HepG2 (cell line): ENCODE data around the gene GRAP. TPM values are rescaled to one million over a fixed set of nuclear protein-coding genes. Genes with fewer than 3 reads are reported as not detected.
"Not testable (repeated sequence)": the region's sequence is repeated elsewhere in the genome, so short reads cannot be mapped to it uniquely, and the experiment has no call there.

ENCODE experiments used
- ATAC-seq: fragments of 200-7000 bp; cut with Tn5 transposase; 3 replicates; pipeline ENCODE4 v1.9.1; 2020; ENCODE audit warnings: mild to moderate bottlenecking, moderate library complexity
- Bru-seq: library from RNA; stranded (reverse); fragments of 400-500 nt; gene quantifications from one replicate; lab custom pipeline; 2021; lab: Mats Ljungman, UMichigan
- BruChase-seq, 2 experiments: library from RNA; stranded (reverse); fragments of 400-500 nt; gene quantifications; one replicate each; lab custom pipeline; 2021; lab: Mats Ljungman, UMichigan
- BruUV-seq: library from RNA; stranded (reverse); fragments of 400-500 nt; replicated peaks from 2 replicates; lab custom pipeline; 2021; lab: Mats Ljungman, UMichigan
- CTCF ChIA-PET: fragments of 300-600 bp; formaldehyde crosslinking; extraction: SDS; loops from one replicate; lab custom pipeline; 2021; ENCODE audit warnings: low total read pairs, inconsistent platforms, low intra/inter-chr PET ratio; lab: Yijun Ruan, JAX
- POLR2A ChIA-PET: fragments of 350-600 bp; sonication (Branson Sonifier 250); formaldehyde crosslinking; loops from one replicate; lab custom pipeline; 2020; ENCODE audit warnings: antibody characterized with exemption, inconsistent platforms; lab: Yijun Ruan, JAX
- DNase-seq: peaks from one replicate; pipeline ENCODE4 v3.0.0-alpha.2; 2015; ENCODE audit warnings: low spot score
- FAIRE-seq: peaks from 3 replicates; lab custom pipeline; 2011; peaks lifted over from hg19 to GRCh38; lab: Jason Lieb, UNC
- H2AFZ ChIP-seq: one replicate; pipeline ENCODE4 v1.6.1; 2011; ENCODE audit warnings: low read length, inconsistent platforms
- H3K27ac ChIP-seq: fragments of 300-600 bp; 3 replicates; pipeline ENCODE4 v1.8.0; 2011; ENCODE audit warnings: mixed run types, mild to moderate bottlenecking, mixed read lengths, low read length, inconsistent platforms; ENCODE audit not compliant: insufficient read depth; ENCODE audit errors: extremely low read length
- H3K27me3 ChIP-seq, 2 experiments: fragments of 200-600 bp in 1 of 2; 2 replicates in 1 of 2; 3 replicates in 1 of 2; pipeline versions ENCODE4 v1.6.0 to v1.8.0; 2011; ENCODE audit warnings: low read length in 2 of 2, mild to moderate bottlenecking in 2 of 2, moderate library complexity in 2 of 2, inconsistent platforms in 1 of 2; ENCODE audit not compliant: insufficient read depth in 2 of 2, control insufficient read depth in 1 of 2
- H3K36me3 ChIP-seq, 2 experiments: fragments of 200-600 bp in 1 of 2; replicated peaks in 1 of 2; 2 replicates in 1 of 2; 3 replicates in 1 of 2; pipeline versions ENCODE4 v1.5.1 to v1.8.0; 2011; ENCODE audit warnings: low read length in 2 of 2, inconsistent platforms in 1 of 2; ENCODE audit not compliant: insufficient read depth in 2 of 2, control insufficient read depth in 1 of 2
- H3K4me1 ChIP-seq: 2 replicates; pipeline ENCODE4 v1.5.1; 2012; ENCODE audit warnings: low read length, inconsistent platforms; ENCODE audit not compliant: insufficient read depth
- H3K4me2 ChIP-seq: 2 replicates; pipeline ENCODE4 v1.6.0; 2011; ENCODE audit warnings: low read depth, low read length, inconsistent platforms
- H3K4me3 ChIP-seq, 3 experiments: fragments of 200-600 bp in 1 of 3; sonication (generic), shearing (Covaris generic) in 1 of 3; replicated peaks in 1 of 3; 2 replicates each; pipeline ENCODE4 v1.5.1; 2011 to 2016; ENCODE audit warnings: low read length in 3 of 3, inconsistent platforms in 2 of 3, low read depth in 2 of 3, mild to moderate bottlenecking in 2 of 3, control low read depth in 1 of 3, mixed read lengths in 1 of 3; ENCODE audit not compliant: insufficient read depth in 1 of 3
- H3K79me2 ChIP-seq: one replicate; pipeline ENCODE4 v1.6.1; 2011; ENCODE audit warnings: low read length, inconsistent platforms; ENCODE audit not compliant: insufficient read depth
- H3K9ac ChIP-seq: 2 replicates; pipeline ENCODE4 v1.6.0; 2011; ENCODE audit warnings: mild to moderate bottlenecking, low read depth, low read length, inconsistent platforms; ENCODE audit not compliant: insufficient read depth
- H3K9me3 ChIP-seq: 2 replicates; pipeline ENCODE4 v1.5.1; 2012; ENCODE audit warnings: mild to moderate bottlenecking, low read length
- H4K20me1 ChIP-seq: 2 replicates; pipeline ENCODE4 v1.6.0; 2011; ENCODE audit warnings: inconsistent platforms, mild to moderate bottlenecking, low read length, moderate library complexity; ENCODE audit not compliant: insufficient read depth
- WGBS: methylation state at CpG from one replicate; pipeline ENCODE4 v1.1.6; 2017; ENCODE audit warnings: low lambda C conversion rate; 5-methylcytosine and 5-hydroxymethylcytosine counted together
- in situ Hi-C: cut with HindIII; loops from 2 replicates; pipeline ENCODE4 v1.10.0; 2017; ENCODE audit warnings: low pct_unique_long_range_greater_than_20kb; ENCODE audit not compliant: extremely low pct_ligation_motif_present
- intact Hi-C: fragments of 100-400 bp; cut with micrococcal nuclease; formaldehyde crosslinking; loops from one replicate; pipeline ENCODE4 v1.10.0; 2022; ENCODE audit not compliant: unreplicated experiment
- long read RNA-seq, 2 experiments: library from RNA in 1 of 2; library from polyadenylated mRNA in 1 of 2; stranded (forward) in 1 of 2; unstranded in 1 of 2; transcript quantifications; one replicate each; pipeline ENCODE4 v2.0.0, GENCODE V29; 2019 to 2022
- polyA minus RNA-seq, 3 experiments: library from RNA; depleted of rRNA, polyadenylated mRNA; stranded (reverse); fragments of >200 nt; gene quantifications; 2 replicates each; pipeline ENCODE4 v1.2.3, GENCODE V29; 2011; ENCODE audit warnings: low replicate concordance in 1 of 3
- polyA plus RNA-seq, 8 experiments: library from polyadenylated mRNA; depleted of rRNA in 3 of 8; stranded (reverse) in 7 of 8; unstranded in 1 of 8; fragments of >200 nt; fragmentation: Illumina TruSeq in 4 of 8; extraction: Trizol in 4 of 8; gene quantifications; 2 replicates each; pipeline versions ENCODE4 v1.2.1 to v1.2.3, GENCODE V29; 2011 to 2016; ENCODE audit warnings: low read depth in 4 of 8, missing spikeins in 1 of 8, mixed read lengths in 1 of 8; ENCODE audit not compliant: insufficient read depth in 1 of 8
- total RNA-seq, 5 experiments: library from RNA; depleted of rRNA; stranded (reverse); fragments of >200 nt; fragmentation: Illumina TruSeq; extraction: Trizol; gene quantifications; 2 replicates each; pipeline ENCODE4 v1.2.3, GENCODE V29; 2016; ENCODE audit warnings: low read depth in 1 of 5

The GRAP gene
- total RNA-seq (2016; rRNA removed; fragmentation: Illumina TruSeq; extraction: Trizol) (0.77 and 0.90 TPM in 2 replicates), polyA plus RNA-seq (2011; rRNA removed) (1.6 and 1.7 TPM in 2 replicates), polyA minus RNA-seq (2011; rRNA and poly(A)+ RNA removed; ENCODE audit: low replicate concordance) (0.16 and 2.7 TPM in 2 replicates), Bru-seq, nascent RNA (percentile 25 among the genes with signal in this experiment), BruChase-seq, experiment 1, labeled RNA remaining after a 6-hour chase (percentile 28 among the genes with signal in this experiment), BruChase-seq, experiment 2, labeled RNA remaining after a 2-hour chase (percentile 27 among the genes with signal in this experiment)
- 0.10 and 0.35 TPM in 2 replicates for total RNA-seq (2016; cell fraction: cytosol; rRNA removed; fragmentation: Illumina TruSeq; extraction: Trizol; ENCODE audit: low read depth)
- 0.76 and 1.1 TPM in 2 replicates for total RNA-seq (2016; cell fraction: insoluble cytoplasmic fraction; rRNA removed; fragmentation: Illumina TruSeq; extraction: Trizol)
- 0.31 and 0.69 TPM in 2 replicates for total RNA-seq (2016; cell fraction: membrane; rRNA removed; fragmentation: Illumina TruSeq; extraction: Trizol)
- total RNA-seq (2016; cell fraction: nucleus; rRNA removed; fragmentation: Illumina TruSeq; extraction: Trizol) = 0.31 and 0.60 TPM in 2 replicates
- 0.79 and 2.2 TPM in 2 replicates for polyA plus RNA-seq (2011; cell fraction: cytosol; rRNA removed)
- polyA plus RNA-seq (2011; cell fraction: nucleus; rRNA removed) = 1.8 and 2.6 TPM in 2 replicates
- 0.37 and 0.85 TPM in 2 replicates for polyA plus RNA-seq (2012)
- polyA plus RNA-seq (2016; cell fraction: cytosol; fragmentation: Illumina TruSeq; extraction: Trizol; ENCODE audit: low read depth) = 0.12 and 0.14 TPM in 2 replicates
- polyA plus RNA-seq (2016; cell fraction: insoluble cytoplasmic fraction; fragmentation: Illumina TruSeq; extraction: Trizol; ENCODE audit: low read depth) = 0.44 and 0.88 TPM in 2 replicates
- polyA plus RNA-seq (2016; cell fraction: membrane; fragmentation: Illumina TruSeq; extraction: Trizol; ENCODE audit: low read depth) = 0.29 and 0.35 TPM in 2 replicates
- 1.00 and 1.2 TPM in 2 replicates for polyA plus RNA-seq (2016; cell fraction: nucleus; fragmentation: Illumina TruSeq; extraction: Trizol; ENCODE audit: insufficient read depth, low read depth)
- polyA minus RNA-seq (2011; cell fraction: cytosol; rRNA and poly(A)+ RNA removed) = 0.49 and 0.79 TPM in 2 replicates
- polyA minus RNA-seq (2011; cell fraction: nucleus; rRNA and poly(A)+ RNA removed) = 0.75 and 0.90 TPM in 2 replicates
- long read RNA-seq, experiment 1, partial matches to known transcripts = 0 of 3 reads
- long read RNA-seq, experiment 1, other reads (novel, unspliced or antisense) = 0 of 3 reads
- long read RNA-seq, experiment 2, transcript GRAP-201 (5 exons, 2,651 nt) = major isoform, 6 of 10 reads
- long read RNA-seq, experiment 2, partial matches to known transcripts = 0 of 10 reads
- long read RNA-seq, experiment 2, other reads (novel, unspliced or antisense) = 4 of 10 reads

GRCh38 chr17:19046782-19047375 lies at the start of gene GRAP:
TSS of gene GRAP (minus strand) at chr17:19046957. CDS start at chr17:19046926, 31 bp downstream.
- DNase-seq, intact Hi-C loops, H2AFZ ChIP-seq, H3K36me3 ChIP-seq, H3K9ac ChIP-seq, H3K79me2 ChIP-seq, H3K27ac ChIP-seq, H3K4me2 ChIP-seq, H4K20me1 ChIP-seq, in situ Hi-C loops, H3K4me3 ChIP-seq, H3K27me3 ChIP-seq, BruUV-seq, CTCF ChIA-PET, H3K9me3 ChIP-seq, H3K4me1 ChIP-seq, POLR2A ChIA-PET: not testable (repeated sequence)
- no CpG with 5 or more reads among the region's 12 CpGs for WGBS
- ATAC-seq (peak; percentile 80), FAIRE-seq (peak; percentile 70)
